Fibroblast of lung (primary cell): ENCODE data around the gene CARMIL3.
"Not testable (repeated sequence)": the region's sequence is repeated elsewhere in the genome, so short reads cannot be mapped to it uniquely, and the experiment has no call there.

Experiments
- CTCF ChIP-seq, 2 donors: IDR thresholded peaks in 1 of 2; conservative IDR thresholded peaks in 1 of 2; 1 replicate in 1 of 2; 2 replicates in 1 of 2; pipeline ENCODE4 v1.5.1; 2011 to 2012; ENCODE audit warnings: low read length in 2 of 2, control low read depth in 1 of 2, inconsistent platforms in 1 of 2, low read depth in 1 of 2, mild to moderate bottlenecking in 1 of 2
- EZH2 ChIP-seq: IDR thresholded peaks from 2 replicates; pipeline ENCODE4 v1.5.1; 2012; ENCODE audit warnings: low read length, control low read depth, mild to moderate bottlenecking; ENCODE audit errors: missing control alignments

DNA sequence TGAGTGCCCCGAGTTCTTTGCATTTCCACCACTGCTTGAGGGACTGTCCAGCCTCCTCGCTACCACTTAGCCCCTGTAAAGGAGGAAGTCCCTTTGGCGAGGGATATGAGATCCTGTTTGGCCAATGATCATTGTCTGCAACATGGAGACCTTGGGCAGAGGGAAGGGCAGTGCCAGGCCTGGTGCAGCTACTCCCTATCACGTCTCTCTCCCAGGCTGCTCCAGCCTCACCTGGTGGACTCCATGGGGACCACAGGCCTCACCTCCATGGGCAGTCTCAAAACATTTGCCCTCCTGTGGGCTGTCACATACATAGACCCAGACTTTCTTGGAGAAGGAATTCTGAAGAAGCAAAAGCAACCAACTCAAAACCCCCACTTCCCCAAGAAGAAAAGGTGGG lies 16.0 kb upstream of the CARMIL3 start:
- TF ChIP-seq CTCF (conservative IDR thresholded peaks at IDR 0.05 in 1 of 2, IDR thresholded peaks at IDR 0.05 in 1 of 2; ENCODE audit: low read depth in 1 of 2, low read length in 2 of 2); EZH2: not testable (repeated sequence)
